MCF 10A (cell line): ENCODE results near the gene RPS21. TPM values are rescaled to one million over a fixed set of nuclear protein-coding genes. Genes with fewer than 3 reads are reported as not detected.

Experiments used
- BruUV-seq: library from RNA; stranded (reverse); fragments of 400-500 nt; replicated peaks from 2 replicates; lab custom pipeline; 2021; lab: Mats Ljungman, UMichigan
- CTCF ChIA-PET: fragments of 300-600 bp; sonication (Branson Sonifier 250); formaldehyde crosslinking; extraction: SDS; loops from one replicate; lab custom pipeline; 2021; ENCODE audit warnings: antibody characterized with exemption, inconsistent platforms; lab: Yijun Ruan, JAX
- POLR2A ChIA-PET: fragments of 300-600, 350-650 bp; sonication (Branson Sonifier 250); formaldehyde crosslinking; extraction: SDS; loops from one replicate; lab custom pipeline; 2020; ENCODE audit warnings: antibody characterized with exemption, inconsistent platforms; lab: Yijun Ruan, JAX
- DNase-seq: peaks from one replicate; pipeline ENCODE4 v3.0.0-alpha.2; 2018; ENCODE audit not compliant: unreplicated experiment
- H3K27ac Mint-ChIP-seq: one replicate; pipeline ENCODE4 v1.8.0; 2022; ENCODE audit warnings: mild to moderate bottlenecking, low read depth, mixed read lengths; ENCODE audit not compliant: unreplicated experiment
- H3K27me3 Mint-ChIP-seq: one replicate; pipeline ENCODE4 v1.8.0; 2022; ENCODE audit warnings: mixed read lengths; ENCODE audit not compliant: insufficient read depth, unreplicated experiment
- H3K36me3 Mint-ChIP-seq: one replicate; pipeline ENCODE4 v1.8.0; 2022; ENCODE audit warnings: mild to moderate bottlenecking, moderate library complexity, mixed read lengths; ENCODE audit not compliant: insufficient read depth, unreplicated experiment
- H3K4me1 Mint-ChIP-seq: one replicate; pipeline ENCODE4 v1.8.0; 2022; ENCODE audit warnings: mixed read lengths; ENCODE audit not compliant: insufficient read depth, unreplicated experiment
- H3K4me3 Mint-ChIP-seq: one replicate; pipeline ENCODE4 v1.8.0; 2022; ENCODE audit warnings: mild to moderate bottlenecking, moderate library complexity, mixed read lengths; ENCODE audit not compliant: unreplicated experiment
- H3K9me3 Mint-ChIP-seq: one replicate; pipeline ENCODE4 v1.8.0; 2022; ENCODE audit warnings: mixed read lengths; ENCODE audit not compliant: unreplicated experiment
- CTCF ChIP-seq: fragments of 200-600 bp; IDR thresholded peaks from one replicate; pipeline ENCODE4 v1.8.0; 2022; ENCODE audit warnings: antibody characterized with exemption, mild to moderate bottlenecking; ENCODE audit not compliant: unreplicated experiment
- intact Hi-C: fragments of 100-400 bp; cut with micrococcal nuclease; formaldehyde crosslinking; loops from 2 replicates; pipeline ENCODE4 v1.14.1; 2022
- total RNA-seq: library from RNA; stranded (reverse); gene quantifications from 2 replicates; pipeline ENCODE4 v1.2.3, GENCODE V29; 2022

The RPS21 gene
- total RNA-seq, 1 experiment from 2014 or later: 2,055 TPM

- H3K27ac Mint-ChIP-seq: no peak overlapping the region
- intact Hi-C loops: no loop called here
- no peaks in the 10 kb centered on the region for H3K27me3 Mint-ChIP-seq
- no peak overlapping the region for H3K4me3 Mint-ChIP-seq
- BruUV-seq: no TSS peak
- no peak for TF ChIP-seq CTCF
- peaks cover 43% of the 10 kb centered on the region for H3K36me3 Mint-ChIP-seq
- DNase-seq: peak; percentile 52
- ChIA-PET CTCF (interaction anchor here (1.3 to 3.7 kb wide), 3 partner anchors 12 to 27 kb away, joined by 5 to 52 read pairs (median 12); partner anchors contain the start of gene LAMA5), POLR2A (interaction anchor here (0.6 to 5.4 kb wide), 9 partner anchors 12 to 87 kb away, joined by 3 to 106 read pairs (median 4); partner anchors contain the start of genes LAMA5 and RPS21)
- no peaks in the 10 kb centered on the region for H3K9me3 Mint-ChIP-seq
- peaks cover 32% of the 10 kb centered on the region for H3K4me1 Mint-ChIP-seq
Measured at GRCh38 chr20:62355516-62355877, 31.4 kb upstream of the RPS21 start.

- BruUV-seq: no TSS peak
- no peak for TF ChIP-seq CTCF
- POLR2A ChIA-PET: interaction anchor here (0.6 to 5.4 kb wide), 9 partner anchors 12 to 87 kb away, joined by 3 to 106 read pairs (median 4); partner anchors contain the start of genes LAMA5 and RPS21
- DNase-seq: no peak
- Mint-ChIP-seq H3K27ac (no peak overlapping the region), H3K27me3 (no peaks in the 10 kb centered on the region), H3K36me3 (peaks cover 41% of the 10 kb centered on the region), H3K9me3 (no peaks in the 10 kb centered on the region), H3K4me1 (peaks cover 31% of the 10 kb centered on the region), H3K4me3 (no peak overlapping the region)
- CTCF ChIA-PET: interaction anchor here (1.2 to 3.7 kb wide), 6 partner anchors 12 to 55 kb away, joined by 5 to 52 read pairs (median 8); partner anchors contain the start of gene LAMA5
- intact Hi-C loops: no loop called here
Measured at GRCh38 chr20:62355878-62356588, 30.9 kb upstream of the RPS21 start.

GRCh38 chr20:62356589-62357186 is 30.2 kb upstream of the RPS21 start:
- Mint-ChIP-seq H3K9me3 (no peaks in the 10 kb centered on the region), H3K4me1 (peaks cover 30% of the 10 kb centered on the region), H3K36me3 (peaks cover 44% of the 10 kb centered on the region), H3K27ac (no peak overlapping the region), H3K27me3 (no peaks in the 10 kb centered on the region), H3K4me3 (no peak overlapping the region)
- no TSS peak for BruUV-seq
- intact Hi-C loops: no loop called here
- no peak for TF ChIP-seq CTCF
- no peak for DNase-seq
- CTCF ChIA-PET: interaction anchor here (1.2 to 3.7 kb wide), 5 partner anchors 11 to 56 kb away, joined by 5 to 52 read pairs (median 6); partner anchors contain the start of gene LAMA5
- POLR2A ChIA-PET: interaction anchor here (0.7 to 5.4 kb wide), 8 partner anchors 8 to 51 kb away, joined by 3 to 106 read pairs (median 7); partner anchors contain the start of genes LAMA5 and RPS21

GRCh38 chr20:62357187-62357667 is 29.7 kb upstream of the RPS21 start:
- no TSS peak for BruUV-seq
- peaks cover 34% of the 10 kb centered on the region for H3K4me1 Mint-ChIP-seq
- H3K27ac Mint-ChIP-seq: no peak overlapping the region
- no peak for TF ChIP-seq CTCF
- peak; percentile 73 for DNase-seq
- H3K27me3 Mint-ChIP-seq: no peaks in the 10 kb centered on the region
- ChIA-PET CTCF (interaction anchor here (1.2 to 3.7 kb wide), 5 partner anchors 11 to 57 kb away, joined by 5 to 52 read pairs (median 6); partner anchors contain the start of gene LAMA5), POLR2A (interaction anchor here (0.7 to 5.4 kb wide), 10 partner anchors 8 to 286 kb away, joined by 3 to 106 read pairs (median 4); partner anchors contain the start of genes ADRM1, LAMA5, RPS21 and SLCO4A1)
- H3K4me3 Mint-ChIP-seq: no peak overlapping the region
- intact Hi-C loops: no loop called here
- no peaks in the 10 kb centered on the region for H3K9me3 Mint-ChIP-seq
- peaks cover 41% of the 10 kb centered on the region for H3K36me3 Mint-ChIP-seq
